HCT116 (cell line): ENCODE results near the gene PIP4K2A. TPM values are rescaled to one million over a fixed set of nuclear protein-coding genes. Genes with fewer than 3 reads are reported as not detected.

ENCODE experiments used
- ATAC-seq: fragments of 200-7000 bp; cut with Tn5 transposase; 2 replicates; pipeline ENCODE4 v1.9.1; 2020; ENCODE audit warnings: mild to moderate bottlenecking, moderate library complexity
- BruUV-seq: library from RNA; stranded (reverse); fragments of 400-500 nt; replicated peaks from 2 replicates; lab custom pipeline; 2021; lab: Mats Ljungman, UMichigan
- CTCF ChIA-PET: fragments of 300-600 bp; sonication (Branson Sonifier 250); formaldehyde crosslinking; loops from one replicate; lab custom pipeline; 2021; ENCODE audit warnings: antibody characterized with exemption; lab: Charles Lee
- POLR2A ChIA-PET: fragments of 300-600, 350-600 bp; sonication (Branson Sonifier 250); formaldehyde crosslinking; loops from one replicate; lab custom pipeline; 2021; ENCODE audit warnings: antibody characterized with exemption; lab: Charles Lee
- RAD21 ChIA-PET, 2 experiments: fragments of 300-600 bp; sonication (Branson Sonifier 250); formaldehyde crosslinking; loops; one replicate each; lab custom pipeline; 2023; ENCODE audit warnings: low total read pairs in 2 of 2; ENCODE audit not compliant: uncharacterized antibody in 2 of 2, unreplicated experiment in 2 of 2, low non-redundant PET in 1 of 2; lab: Charles Lee
- DNase-seq: peaks from one replicate; pipeline ENCODE4 v3.0.0-alpha.2; 2010; ENCODE audit warnings: low read depth, low spot score
- H2AFZ ChIP-seq: fragments of 200-600 bp; shearing (Covaris generic), sonication (generic); 2 replicates; pipeline ENCODE4 v1.6.1; 2017; ENCODE audit warnings: low read depth, mixed run types, mixed read lengths, antibody characterized with exemption, low read length; ENCODE audit not compliant: poor library complexity, severe bottlenecking
- H3K27ac ChIP-seq: 2 replicates; pipeline ENCODE4 v1.5.1; 2012; ENCODE audit warnings: low read depth, low read length
- H3K27me3 ChIP-seq: fragments of 200-600 bp; sonication (generic); 2 replicates; pipeline ENCODE4 v1.6.1; 2016; ENCODE audit warnings: mixed run types, low read length, mixed read lengths; ENCODE audit not compliant: insufficient read depth
- H3K36me3 ChIP-seq, 2 experiments: fragments of 200-500 bp in 1 of 2; fragments of 200-600 bp in 1 of 2; sonication (Bioruptor generic) in 1 of 2; sonication (generic) in 1 of 2; 2 replicates each; pipeline versions ENCODE4 v1.5.1 to v1.6.1; 2014 to 2016; ENCODE audit warnings: low read length in 2 of 2, inconsistent platforms in 1 of 2, mixed read lengths in 1 of 2, mixed run types in 1 of 2; ENCODE audit not compliant: insufficient read depth in 2 of 2, control insufficient read depth in 1 of 2
- H3K4me1 ChIP-seq, 2 experiments: fragments of 200-600 bp in 1 of 2; sonication (generic) in 1 of 2; 2 replicates each; pipeline versions ENCODE4 v1.5.1 to v1.6.1; 2012 to 2017; ENCODE audit warnings: low read length in 2 of 2, inconsistent platforms in 1 of 2, mild to moderate bottlenecking in 1 of 2, mixed read lengths in 1 of 2, mixed run types in 1 of 2, moderate library complexity in 1 of 2; ENCODE audit not compliant: insufficient read depth in 2 of 2, control insufficient read depth in 1 of 2
- H3K4me2 ChIP-seq: fragments of 200-600 bp; sonication (generic); 2 replicates; pipeline ENCODE4 v1.6.1; 2017; ENCODE audit warnings: mixed run types, low read length, mixed read lengths
- H3K4me3 ChIP-seq, 2 experiments: fragments of 200-600 bp in 1 of 2; sonication (generic) in 1 of 2; replicated peaks in 1 of 2; 2 replicates each; pipeline ENCODE4 v1.5.1; 2011 to 2016; ENCODE audit warnings: low read length in 2 of 2, control low read depth in 1 of 2, low read depth in 1 of 2, mild to moderate bottlenecking in 1 of 2, mixed read lengths in 1 of 2, mixed run types in 1 of 2
- H3K79me2 ChIP-seq: fragments of 200-600 bp; sonication (generic); 2 replicates; pipeline ENCODE4 v1.6.1; 2017; ENCODE audit warnings: mild to moderate bottlenecking, mixed run types, low read length, moderate library complexity, mixed read lengths; ENCODE audit not compliant: insufficient read depth
- H3K9ac ChIP-seq: fragments of 200-600 bp; sonication (generic); 2 replicates; pipeline ENCODE4 v1.6.1; 2016; ENCODE audit warnings: low read length, mixed read lengths
- H3K9me2 ChIP-seq: fragments of 200-600 bp; sonication (generic), shearing (Covaris generic); 2 replicates; pipeline ENCODE4 v1.6.1; 2017; ENCODE audit warnings: mixed run types, mild to moderate bottlenecking, moderate library complexity; ENCODE audit not compliant: insufficient read depth
- H3K9me3 ChIP-seq, 2 experiments: fragments of 200-500 bp in 1 of 2; fragments of 200-600 bp in 1 of 2; sonication (Bioruptor generic) in 1 of 2; sonication (generic) in 1 of 2; 2 replicates each; pipeline ENCODE4 v1.6.1; 2014 to 2017; ENCODE audit warnings: low read length in 2 of 2, mixed read lengths in 2 of 2, inconsistent platforms in 1 of 2, low read depth in 1 of 2, mild to moderate bottlenecking in 1 of 2, mixed run types in 1 of 2, moderate library complexity in 1 of 2; ENCODE audit not compliant: control insufficient read depth in 1 of 2, insufficient read depth in 1 of 2
- H4K20me1 ChIP-seq: fragments of 200-600 bp; sonication (generic), shearing (Covaris generic); 2 replicates; pipeline ENCODE4 v1.6.1; 2017; ENCODE audit warnings: mixed run types, mild to moderate bottlenecking, moderate library complexity; ENCODE audit not compliant: insufficient read depth
- CBX3 ChIP-seq: IDR thresholded peaks from 2 replicates; pipeline ENCODE4 v1.6.1; 2012; ENCODE audit warnings: low read depth
- EGR1 ChIP-seq: IDR thresholded peaks from 2 replicates; pipeline ENCODE4 v1.6.1; 2012; ENCODE audit warnings: low read depth
- EZH2 ChIP-seq: fragments of 200-600 bp; sonication (generic); IDR thresholded peaks from 2 replicates; pipeline ENCODE4 v1.6.1; 2017; ENCODE audit warnings: antibody characterized with exemption, mixed run types
- EZH2phosphoT487 ChIP-seq: fragments of 200-600 bp; IDR thresholded peaks from 2 replicates; pipeline ENCODE4 v1.6.1; 2018; ENCODE audit warnings: antibody characterized with exemption, borderline replicate concordance
- FOSL1 ChIP-seq: IDR thresholded peaks from 2 replicates; pipeline ENCODE4 v1.6.1; 2012; ENCODE audit warnings: low read depth
- JUND ChIP-seq: IDR thresholded peaks from 2 replicates; pipeline ENCODE4 v1.6.1; 2012
- POLR2AphosphoS5 ChIP-seq: IDR thresholded peaks from 2 replicates; pipeline ENCODE4 v1.6.1; 2011; ENCODE audit warnings: mild to moderate bottlenecking, low read depth, low read length, moderate library complexity
- RAD21 ChIP-seq: IDR thresholded peaks from 2 replicates; pipeline ENCODE4 v1.6.1; 2012; ENCODE audit warnings: low read depth, mild to moderate bottlenecking
- SIN3A ChIP-seq: IDR thresholded peaks from 2 replicates; pipeline ENCODE4 v1.6.1; 2012; ENCODE audit warnings: low read depth
- TCF7L2 ChIP-seq: IDR thresholded peaks from 2 replicates; pipeline ENCODE4 v1.7.0; 2011; ENCODE audit warnings: borderline replicate concordance, inconsistent platforms; ENCODE audit not compliant: insufficient read depth, insufficient read length; ENCODE audit errors: extremely low read depth
- ZFX ChIP-seq: fragments of 450-650 bp; IDR thresholded peaks from 2 replicates; pipeline ENCODE4 v1.6.1; 2017
- intact Hi-C: fragments of 100-400 bp; cut with micrococcal nuclease; formaldehyde crosslinking; loops from 2 replicates; pipeline ENCODE4 v1.10.0; 2022
- total RNA-seq: library from RNA; stranded (reverse); gene quantifications from one replicate; pipeline ENCODE4 v1.2.1, GENCODE V29; 2021; ENCODE audit not compliant: unreplicated experiment
- TF ChIP-seq, protein P1 (sequence below): IDR thresholded peaks from 2 replicates; pipeline ENCODE4 v1.6.1; 2012

The PIP4K2A gene
- total RNA-seq, 1 experiment from 2014 or later, result 41.9 TPM

DNA sequence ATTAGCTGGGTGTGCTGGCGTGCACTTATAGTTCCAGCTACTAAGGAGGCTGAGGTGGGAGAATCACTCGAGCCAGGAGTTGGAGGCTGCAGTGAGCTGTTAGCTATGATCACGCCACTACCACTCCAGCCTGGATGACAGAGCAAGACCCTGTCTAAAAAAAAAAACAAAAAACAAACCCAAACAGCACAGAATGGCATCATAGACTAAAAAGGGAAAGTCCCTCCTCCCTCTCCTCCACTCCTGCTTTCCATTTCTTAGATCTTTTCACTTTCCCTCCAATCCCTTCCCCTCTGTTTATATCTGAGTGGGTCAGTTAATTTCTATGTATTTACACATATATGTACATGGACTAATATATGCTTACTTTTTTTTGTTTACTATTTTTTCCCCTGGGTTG, 10.4 kb upstream of the PIP4K2A start:
- no peak for TF ChIP-seq EGR1
- TF ChIP-seq SIN3A, result no peak
- TF ChIP-seq, protein P1, sequence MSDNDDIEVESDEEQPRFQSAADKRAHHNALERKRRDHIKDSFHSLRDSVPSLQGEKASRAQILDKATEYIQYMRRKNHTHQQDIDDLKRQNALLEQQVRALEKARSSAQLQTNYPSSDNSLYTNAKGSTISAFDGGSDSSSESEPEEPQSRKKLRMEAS, result no peak
- no peak for TF ChIP-seq FOSL1
- no peak for TF ChIP-seq CBX3
- TF ChIP-seq RAD21, result no peak
- no peak for TF ChIP-seq POLR2AphosphoS5
- TF ChIP-seq EZH2phosphoT487, result no peak
- TF ChIP-seq ZFX, result no peak
- TF ChIP-seq TCF7L2, result no peak
- no peaks in the 10 kb centered on the region for H3K9me2 ChIP-seq
- H3K9ac ChIP-seq, result no peak overlapping the region
- ChIA-PET RAD21 (no interaction called here), CTCF (no interaction called here), POLR2A (no interaction called here)
- no TSS peak for BruUV-seq
- H3K27me3 ChIP-seq, result no peaks in the 10 kb centered on the region
- no peak overlapping the region for H2AFZ ChIP-seq
- ATAC-seq (no peak), DNase-seq (no peak)
- H3K27ac ChIP-seq, result no peak overlapping the region
- H3K79me2 ChIP-seq, result no peaks in the 10 kb centered on the region
- no peaks in the 10 kb centered on the region for H3K36me3 ChIP-seq
- no peaks in the 10 kb centered on the region for H3K4me1 ChIP-seq
- H3K9me3 ChIP-seq, result no peaks in the 10 kb centered on the region
- intact Hi-C loops, result no loop called here
- H4K20me1 ChIP-seq, result no peaks in the 10 kb centered on the region
- no peak overlapping the region for H3K4me2 ChIP-seq
- no peak overlapping the region for H3K4me3 ChIP-seq

DNA sequence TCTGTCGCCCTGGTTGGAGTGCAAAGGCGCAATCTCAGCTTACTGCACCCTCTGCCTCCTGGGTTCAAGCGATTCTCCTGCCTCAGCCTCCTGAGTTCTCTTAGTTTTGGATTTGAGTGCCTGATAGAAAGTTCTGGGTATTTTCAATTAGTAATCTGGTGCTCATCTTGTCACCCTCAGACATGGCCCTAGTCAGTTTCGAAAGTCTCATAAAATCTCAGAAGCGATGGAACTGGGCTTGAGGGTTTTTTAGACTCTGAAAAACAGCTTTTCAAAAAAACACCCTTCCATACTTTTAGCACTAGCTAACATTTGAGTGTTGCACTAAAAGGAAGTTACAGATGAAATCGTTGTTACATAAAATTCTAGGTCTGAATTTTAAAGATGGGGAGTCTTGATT, 9.4 kb upstream of the PIP4K2A start:
- Histone ChIP-seq H3K79me2 (no peaks in the 10 kb centered on the region), H2AFZ (no peak overlapping the region), H4K20me1 (no peaks in the 10 kb centered on the region), H3K9ac (no peak overlapping the region), H3K4me3 (no peak overlapping the region), H3K9me3 (no peaks in the 10 kb centered on the region), H3K27me3 (no peaks in the 10 kb centered on the region), H3K4me1 (no peaks in the 10 kb centered on the region), H3K4me2 (no peak overlapping the region), H3K27ac (no peak overlapping the region), H3K9me2 (no peaks in the 10 kb centered on the region), H3K36me3 (no peaks in the 10 kb centered on the region)
- ATAC-seq, result no peak
- ChIA-PET CTCF (no interaction called here), POLR2A (no interaction called here), RAD21 (no interaction called here)
- no peak for DNase-seq
- TF ChIP-seq RAD21 (no peak), JUND (no peak), EZH2 (no peak), ZFX (no peak), EZH2phosphoT487 (no peak)
- intact Hi-C loops, result no loop called here
- no TSS peak for BruUV-seq
